Activated CD4-positive, alpha-beta T cell treated with anti-CD3 and anti-CD28 coated beads, Interleukin-2, amount 10 ng/mL, durations not matched to agents 7 days and 5 days (primary cell): Measurements from ENCODE around the gene FRMPD3. TPM values are rescaled to one million over a fixed set of nuclear protein-coding genes. Genes with fewer than 3 reads are reported as not detected.

ENCODE experiments used
- CTCF ChIA-PET: fragments of 350-600 bp; sonication (Branson Sonifier 250); formaldehyde crosslinking; loops from one replicate; lab custom pipeline; 2021; ENCODE audit warnings: antibody characterized with exemption; lab: Charles Lee
- POLR2A ChIA-PET: fragments of 350-600 bp; sonication (Branson Sonifier 250); formaldehyde crosslinking; loops from one replicate; lab custom pipeline; 2021; ENCODE audit warnings: antibody characterized with exemption; lab: Charles Lee
- DNase-seq: peaks from one replicate; pipeline ENCODE4 v3.0.0-alpha.2; 2020
- H3K27ac Mint-ChIP-seq: one replicate; pipeline ENCODE4 v1.8.0; 2021; ENCODE audit warnings: mild to moderate bottlenecking, moderate library complexity, mixed read lengths
- H3K27me3 Mint-ChIP-seq: one replicate; pipeline ENCODE4 v1.8.0; 2021; ENCODE audit warnings: mixed read lengths
- H3K36me3 Mint-ChIP-seq: one replicate; pipeline ENCODE4 v1.8.0; 2021; ENCODE audit warnings: low read depth, mixed read lengths
- H3K4me1 Mint-ChIP-seq: one replicate; pipeline ENCODE4 v1.8.0; 2021; ENCODE audit warnings: mixed read lengths
- H3K4me3 Mint-ChIP-seq: one replicate; pipeline ENCODE4 v1.8.0; 2021; ENCODE audit warnings: mild to moderate bottlenecking, moderate library complexity, mixed read lengths
- H3K9me3 Mint-ChIP-seq: one replicate; pipeline ENCODE4 v1.8.0; 2021; ENCODE audit warnings: mixed read lengths
- total RNA-seq, 2 experiments: library from RNA; stranded (reverse); gene quantifications; one replicate each; pipeline ENCODE4 v1.2.3, GENCODE V29; 2021

FRMPD3 gene
- total RNA-seq: not detected

DNA sequence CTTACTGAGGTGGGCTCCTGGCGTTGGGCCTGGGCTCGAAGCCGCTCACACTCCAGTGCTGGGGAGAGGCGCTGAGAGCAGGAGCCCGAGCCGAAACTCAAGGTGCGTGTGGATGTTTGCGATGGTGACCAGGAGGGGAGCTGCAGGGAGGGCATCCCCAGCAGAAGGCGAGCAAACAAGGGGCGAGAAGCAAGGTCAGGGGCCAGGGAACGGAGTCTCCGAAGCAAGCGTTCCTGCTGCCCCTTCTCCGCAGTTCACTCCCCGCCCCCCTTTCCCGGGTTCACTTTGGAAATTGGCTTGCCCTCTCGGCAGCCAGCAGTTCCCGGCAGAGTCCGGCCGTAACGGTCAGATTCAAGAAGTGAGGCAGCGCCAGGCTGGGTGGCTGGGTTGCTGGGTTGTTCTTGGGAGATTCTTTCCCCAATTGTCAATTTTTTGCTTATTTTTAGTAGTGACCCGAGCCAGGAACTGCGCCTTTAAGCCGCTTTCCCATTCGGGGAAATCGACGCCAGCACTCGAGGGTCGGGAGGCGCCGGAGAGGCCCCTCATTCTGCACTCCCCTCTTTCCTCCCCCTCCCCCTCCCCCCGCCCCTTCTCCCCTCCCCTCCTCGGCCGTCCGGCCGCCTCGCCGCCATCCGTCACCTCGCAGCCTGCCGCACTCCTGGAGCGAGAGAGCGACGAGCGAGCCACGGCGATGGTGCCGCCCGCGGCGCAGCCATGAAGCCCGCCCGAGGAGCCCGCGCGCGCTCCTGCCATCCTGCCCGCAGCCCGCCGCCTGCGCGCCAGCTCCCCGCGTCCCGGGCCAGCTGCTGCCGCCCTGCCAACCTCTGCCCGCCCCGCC is at the start of gene FRMPD3:
FRMPD3 (plus strand) TSS at position 655 of the 838 bp plus-strand sequence. CDS start 76,937 bp downstream, outside the sequence.
- H3K9me3 Mint-ChIP-seq: no peaks in the 10 kb centered on the region
- peak within 1 kb of the TSS; percentile 46 for H3K4me3 Mint-ChIP-seq
- POLR2A ChIA-PET: no interaction called here
- no peak for DNase-seq
- no peaks in the 10 kb centered on the region for H3K36me3 Mint-ChIP-seq
- H3K27me3 Mint-ChIP-seq: peaks cover 53% of the 10 kb centered on the region
- CTCF ChIA-PET: no interaction called here
- H3K4me1 Mint-ChIP-seq: peaks cover 16% of the 10 kb centered on the region
- H3K27ac Mint-ChIP-seq: no peak within 1 kb of the TSS

DNA sequence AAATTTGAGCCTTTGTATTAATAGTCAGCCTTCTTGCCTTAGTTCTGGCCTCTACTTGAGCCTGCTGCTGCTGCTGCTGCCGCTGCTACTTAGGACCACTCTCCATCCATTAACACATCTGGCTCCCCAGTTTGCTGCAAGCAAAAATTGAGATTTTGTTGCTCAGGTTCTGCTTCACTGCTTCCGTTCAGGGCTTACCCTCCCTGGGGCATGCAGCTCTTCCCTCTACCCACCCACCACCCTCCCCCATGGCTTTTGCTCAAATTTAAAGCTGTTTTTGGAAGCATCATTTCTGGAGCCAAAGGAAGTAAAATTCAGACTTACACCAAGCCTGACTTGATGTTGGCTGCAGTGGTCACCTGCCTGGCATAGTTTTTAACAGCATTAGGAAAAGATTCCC is 28.9 kb upstream of the FRMPD3 start:
- Mint-ChIP-seq H3K9me3 (no peaks in the 10 kb centered on the region), H3K36me3 (no peaks in the 10 kb centered on the region), H3K4me1 (no peaks in the 10 kb centered on the region), H3K27ac (no peak overlapping the region), H3K4me3 (no peak overlapping the region), H3K27me3 (peaks cover 9% of the 10 kb centered on the region)
- ChIA-PET CTCF (no interaction called here), POLR2A (no interaction called here)
- no peak for DNase-seq

- POLR2A ChIA-PET: no interaction called here
- DNase-seq: no peak
These were observed 28.1 kb upstream of the FRMPD3 start for GRCh38 chrX:107421337-107421861.

DNA sequence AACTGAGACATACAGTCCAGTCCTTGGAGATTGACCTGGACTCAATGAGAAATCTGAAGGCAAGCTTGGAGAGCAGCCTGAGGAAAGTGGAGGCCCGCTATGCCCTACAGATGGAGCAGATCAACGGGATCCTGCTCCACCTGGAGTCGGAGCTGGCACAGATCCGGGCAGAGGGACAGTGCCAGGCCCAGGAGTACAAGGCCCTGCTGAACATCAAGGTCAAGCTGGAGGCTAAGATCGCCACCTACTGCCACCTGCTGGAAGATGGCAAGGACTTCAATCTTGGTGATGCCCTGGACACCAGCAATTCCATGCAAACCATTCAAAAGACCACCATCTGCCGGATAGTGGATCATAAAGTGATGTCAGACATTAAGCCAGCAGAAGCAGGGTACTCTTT is 20.4 kb upstream of the FRMPD3 start:
- POLR2A ChIA-PET: no interaction called here
- peak; percentile 33 for DNase-seq
- no peak overlapping the region for H3K4me3 Mint-ChIP-seq
- no peaks in the 10 kb centered on the region for H3K9me3 Mint-ChIP-seq
- H3K27ac Mint-ChIP-seq: no peak overlapping the region
- peaks cover 7% of the 10 kb centered on the region for H3K27me3 Mint-ChIP-seq
- CTCF ChIA-PET: no interaction called here
- H3K4me1 Mint-ChIP-seq: no peaks in the 10 kb centered on the region
- H3K36me3 Mint-ChIP-seq: no peaks in the 10 kb centered on the region

More at GRCh38 chrX:107421337-107421861, 28.1 kb upstream of the FRMPD3 start:
- CTCF ChIA-PET: no interaction called here
- Mint-ChIP-seq H3K27ac (no peak overlapping the region), H3K36me3 (no peaks in the 10 kb centered on the region), H3K4me3 (no peak overlapping the region), H3K9me3 (no peaks in the 10 kb centered on the region), H3K27me3 (peaks cover 9% of the 10 kb centered on the region), H3K4me1 (no peaks in the 10 kb centered on the region)

GRCh38 chrX:107440187-107440586 is 9.3 kb upstream of the FRMPD3 start:
- Mint-ChIP-seq H3K9me3 (no peaks in the 10 kb centered on the region), H3K4me1 (no peaks in the 10 kb centered on the region), H3K27me3 (peaks cover 17% of the 10 kb centered on the region), H3K4me3 (no peak overlapping the region), H3K27ac (no peak overlapping the region), H3K36me3 (no peaks in the 10 kb centered on the region)
- ChIA-PET CTCF (no interaction called here), POLR2A (no interaction called here)
- no peak for DNase-seq

DNA sequence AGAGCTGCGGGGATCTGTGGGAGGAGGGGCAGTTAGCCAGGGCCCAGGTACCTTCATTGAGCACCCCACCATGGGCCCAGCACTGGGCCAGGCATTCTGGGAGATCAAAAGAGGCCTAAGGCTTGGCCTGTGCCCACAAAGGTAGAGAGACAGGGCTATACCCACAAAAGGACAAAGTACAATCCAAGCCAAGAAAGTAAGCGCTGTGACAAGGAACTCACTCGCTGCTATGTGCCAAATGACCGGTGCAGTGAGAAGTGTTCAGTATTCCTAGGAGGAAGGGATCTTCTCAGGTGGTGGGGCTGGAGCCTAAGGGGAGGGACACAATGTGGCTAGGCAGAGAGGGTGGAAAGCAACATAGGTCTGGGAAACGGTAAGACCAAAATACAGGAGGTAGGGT is 8.8 kb upstream of the FRMPD3 start:
- Mint-ChIP-seq H3K27ac (no peak overlapping the region), H3K4me1 (no peaks in the 10 kb centered on the region), H3K27me3 (peaks cover 18% of the 10 kb centered on the region), H3K4me3 (no peak overlapping the region), H3K9me3 (no peaks in the 10 kb centered on the region), H3K36me3 (no peaks in the 10 kb centered on the region)
- ChIA-PET POLR2A (no interaction called here), CTCF (no interaction called here)
- no peak for DNase-seq

GRCh38 chrX:107442914-107443527 is 6.4 kb upstream of the FRMPD3 start:
- ChIA-PET POLR2A (no interaction called here), CTCF (no interaction called here)
- H3K4me1 Mint-ChIP-seq: no peaks in the 10 kb centered on the region
- no peak for DNase-seq
- no peak overlapping the region for H3K4me3 Mint-ChIP-seq
- no peaks in the 10 kb centered on the region for H3K36me3 Mint-ChIP-seq
- no peak overlapping the region for H3K27ac Mint-ChIP-seq
- H3K9me3 Mint-ChIP-seq: no peaks in the 10 kb centered on the region
- H3K27me3 Mint-ChIP-seq: peaks cover 18% of the 10 kb centered on the region

DNA sequence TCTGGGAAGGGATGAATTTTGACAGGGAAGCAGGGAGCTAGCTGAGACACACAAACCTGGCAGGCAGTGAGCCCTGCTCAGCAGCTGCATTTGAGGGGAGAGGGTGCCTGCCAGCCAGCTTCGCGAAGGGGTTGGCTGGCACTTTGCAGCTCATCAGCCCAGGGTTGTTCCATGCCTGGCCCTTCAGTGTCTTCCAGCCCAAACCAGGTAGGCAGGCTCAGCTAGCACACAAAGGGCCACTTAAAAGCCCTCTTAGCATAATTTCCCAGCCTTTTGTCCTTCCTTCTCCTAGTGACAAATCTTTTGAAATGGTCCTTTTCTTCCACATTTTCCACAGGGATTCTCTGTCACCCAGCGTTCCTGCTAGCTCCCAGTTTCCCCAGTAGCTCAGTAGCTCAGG is 4.3 kb upstream of the FRMPD3 start:
- Mint-ChIP-seq H3K4me3 (no peak overlapping the region), H3K27me3 (peaks cover 26% of the 10 kb centered on the region), H3K27ac (no peak overlapping the region), H3K4me1 (peaks cover 6% of the 10 kb centered on the region), H3K36me3 (no peaks in the 10 kb centered on the region), H3K9me3 (no peaks in the 10 kb centered on the region)
- POLR2A ChIA-PET: no interaction called here
- CTCF ChIA-PET: interaction anchor here (0.9 kb wide), 1 partner anchor 17 kb away, joined by 3 read pairs; no protein-coding TSS in a partner anchor
- no peak for DNase-seq

- ChIA-PET CTCF (interaction anchor here (0.9 kb wide), 1 partner anchor 17 kb away, joined by 3 read pairs; no protein-coding TSS in a partner anchor), POLR2A (no interaction called here)
- no peak overlapping the region for H3K4me3 Mint-ChIP-seq
- no peaks in the 10 kb centered on the region for H3K9me3 Mint-ChIP-seq
- H3K27ac Mint-ChIP-seq: no peak overlapping the region
- H3K27me3 Mint-ChIP-seq: peaks cover 31% of the 10 kb centered on the region
- no peaks in the 10 kb centered on the region for H3K36me3 Mint-ChIP-seq
- no peak for DNase-seq
- H3K4me1 Mint-ChIP-seq: peaks cover 9% of the 10 kb centered on the region
These were observed 3.8 kb upstream of the FRMPD3 start for GRCh38 chrX:107445631-107446030.

DNA sequence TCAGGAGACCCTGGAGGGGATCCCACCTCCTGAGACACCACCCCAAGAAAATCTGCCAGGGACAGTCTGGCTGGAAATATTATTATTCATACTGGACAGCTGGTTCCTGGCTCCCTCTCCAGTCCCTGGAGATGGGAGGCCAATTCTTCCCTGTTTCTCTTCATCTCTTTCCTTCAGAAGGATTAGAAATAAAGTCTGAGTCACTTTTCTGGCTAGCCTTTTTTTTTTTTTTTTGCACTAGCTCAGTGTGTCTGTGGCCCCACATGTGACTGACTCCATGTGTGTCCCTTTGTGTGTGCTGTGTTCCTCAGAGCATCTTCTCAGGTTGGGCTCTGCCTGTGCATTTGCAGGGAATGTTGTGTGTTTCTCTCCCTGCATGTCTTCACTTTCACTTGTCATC is 1.8 kb upstream of the FRMPD3 start:
- Mint-ChIP-seq H3K27ac (no peak overlapping the region), H3K27me3 (peaks cover 49% of the 10 kb centered on the region), H3K4me1 (peaks cover 16% of the 10 kb centered on the region), H3K36me3 (no peaks in the 10 kb centered on the region), H3K9me3 (no peaks in the 10 kb centered on the region), H3K4me3 (no peak overlapping the region)
- POLR2A ChIA-PET: no interaction called here
- CTCF ChIA-PET: interaction anchor here (0.6 to 0.8 kb wide), 2 partner anchors 451 to 466 kb away, joined by 3 to 4 read pairs; no protein-coding TSS in a partner anchor
- no peak for DNase-seq

DNA sequence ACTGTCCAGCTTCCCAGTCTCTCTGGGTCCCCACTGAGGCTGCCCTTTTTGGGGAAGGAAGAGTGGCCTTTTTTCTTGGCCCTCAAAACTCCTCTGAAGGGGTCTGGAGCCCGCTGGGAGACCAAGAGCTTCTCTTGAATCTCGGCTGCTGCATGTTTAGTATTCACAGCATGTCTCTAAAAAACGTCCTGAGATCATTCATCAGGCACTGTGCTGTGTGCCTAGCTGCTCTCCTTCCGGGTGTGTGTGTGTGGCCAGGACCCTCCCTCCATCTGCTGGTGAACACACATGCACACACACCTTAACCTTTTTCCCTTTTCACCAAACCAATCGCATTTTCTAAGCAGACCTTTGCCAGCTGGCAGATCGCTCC is 841 bp upstream of the FRMPD3 start:
- Mint-ChIP-seq H3K27me3 (peaks cover 53% of the 10 kb centered on the region), H3K9me3 (no peaks in the 10 kb centered on the region)
- POLR2A ChIA-PET: no interaction called here

GRCh38 chrX:107450823-107451509 is 1.5 kb downstream of the FRMPD3 start:
- Mint-ChIP-seq H3K27me3 (peaks cover 47% of the 10 kb centered on the region), H3K27ac (no peak overlapping the region), H3K9me3 (no peaks in the 10 kb centered on the region), H3K36me3 (no peaks in the 10 kb centered on the region), H3K4me1 (peaks cover 16% of the 10 kb centered on the region), H3K4me3 (peak overlapping the region; percentile 33)
- DNase-seq: no peak
- ChIA-PET CTCF (no interaction called here), POLR2A (no interaction called here)

More for the DNA sequence above, 841 bp upstream of the FRMPD3 start:
- DNase-seq: no peak
- peaks cover 16% of the 10 kb centered on the region for H3K4me1 Mint-ChIP-seq
- H3K27ac Mint-ChIP-seq: no peak overlapping the region
- CTCF ChIA-PET: no interaction called here
- H3K36me3 Mint-ChIP-seq: no peaks in the 10 kb centered on the region
- peak overlapping the region; percentile 46 for H3K4me3 Mint-ChIP-seq

GRCh38 chrX:107451731-107452130 is 2.3 kb downstream of the FRMPD3 start:
- Mint-ChIP-seq H3K27ac (no peak overlapping the region), H3K4me1 (peaks cover 16% of the 10 kb centered on the region), H3K36me3 (no peaks in the 10 kb centered on the region), H3K4me3 (no peak overlapping the region), H3K9me3 (no peaks in the 10 kb centered on the region), H3K27me3 (peaks cover 50% of the 10 kb centered on the region)
- ChIA-PET CTCF (no interaction called here), POLR2A (no interaction called here)
- DNase-seq: no peak
